Stimulated activated CD4-positive, alpha-beta T cell treated with anti-CD3 and anti-CD28 coated beads, Interleukin-15, amount 100 ng/mL, for 1 hour (primary cell): ENCODE measurements around the gene ACTL6A.

Experiments
- DNase-seq, 2 donors: peaks; one replicate each; pipeline ENCODE4 v3.0.0-alpha.2; 2020; ENCODE audit warnings: low read depth in 1 of 2, low spot score in 1 of 2

Gene ACTL6A

GRCh38 chr3:179589143-179589542 is 26.4 kb downstream of the ACTL6A start:
- DNase-seq, result no peak

GRCh38 chr3:179590669-179591068 is 27.9 kb downstream of the ACTL6A start:
- DNase-seq, result no peak

GRCh38 chr3:179591313-179591712 is 28.6 kb downstream of the ACTL6A start:
- no peak for DNase-seq

GRCh38 chr3:179599531-179599930 is 36.8 kb downstream of the ACTL6A start:
- no peak for DNase-seq

- no peak for DNase-seq
Measured at GRCh38 chr3:179603321-179603720, 40.6 kb downstream of the ACTL6A start.

- no peak for DNase-seq
Measured at GRCh38 chr3:179603831-179604230, 41.1 kb downstream of the ACTL6A start.

GRCh38 chr3:179604321-179605078 is 41.8 kb downstream of the ACTL6A start, which contains the start of the genes MRPL47 and NDUFB5:
MRPL47 (minus strand) TSS chr3:179604638; CDS start chr3:179604624, 14 bp downstream.
NDUFB5 (plus strand) TSS chr3:179604794; CDS start chr3:179604816, 22 bp downstream.
- DNase-seq, result peak; percentile 74 to 81

- no peak for DNase-seq
Measured at GRCh38 chr3:179606534-179607085, 43.9 kb downstream of the ACTL6A start.

- DNase-seq, result no peak
Measured at GRCh38 chr3:179608931-179609720, 46.4 kb downstream of the ACTL6A start.

- no peak for DNase-seq
Measured at GRCh38 chr3:179610066-179610465, 47.3 kb downstream of the ACTL6A start.

GRCh38 chr3:179613807-179614206 is 51.1 kb downstream of the ACTL6A start:
- no peak for DNase-seq

- no peak for DNase-seq
Measured at GRCh38 chr3:179615458-179616173, 52.9 kb downstream of the ACTL6A start.

- no peak for DNase-seq
Measured at GRCh38 chr3:179622023-179622422, 59.3 kb downstream of the ACTL6A start.

GRCh38 chr3:179624451-179624850 is 61.7 kb downstream of the ACTL6A start:
- DNase-seq, result no peak

GRCh38 chr3:179630753-179631451 is 68.2 kb downstream of the ACTL6A start:
- DNase-seq, result no peak
